ENCODE data around the gene SSR1.

GRCh38 chr6:7328243-7328642 lies 15.2 kb upstream of the SSR1 start:
- TF ChIP-seq, protein P1, sequence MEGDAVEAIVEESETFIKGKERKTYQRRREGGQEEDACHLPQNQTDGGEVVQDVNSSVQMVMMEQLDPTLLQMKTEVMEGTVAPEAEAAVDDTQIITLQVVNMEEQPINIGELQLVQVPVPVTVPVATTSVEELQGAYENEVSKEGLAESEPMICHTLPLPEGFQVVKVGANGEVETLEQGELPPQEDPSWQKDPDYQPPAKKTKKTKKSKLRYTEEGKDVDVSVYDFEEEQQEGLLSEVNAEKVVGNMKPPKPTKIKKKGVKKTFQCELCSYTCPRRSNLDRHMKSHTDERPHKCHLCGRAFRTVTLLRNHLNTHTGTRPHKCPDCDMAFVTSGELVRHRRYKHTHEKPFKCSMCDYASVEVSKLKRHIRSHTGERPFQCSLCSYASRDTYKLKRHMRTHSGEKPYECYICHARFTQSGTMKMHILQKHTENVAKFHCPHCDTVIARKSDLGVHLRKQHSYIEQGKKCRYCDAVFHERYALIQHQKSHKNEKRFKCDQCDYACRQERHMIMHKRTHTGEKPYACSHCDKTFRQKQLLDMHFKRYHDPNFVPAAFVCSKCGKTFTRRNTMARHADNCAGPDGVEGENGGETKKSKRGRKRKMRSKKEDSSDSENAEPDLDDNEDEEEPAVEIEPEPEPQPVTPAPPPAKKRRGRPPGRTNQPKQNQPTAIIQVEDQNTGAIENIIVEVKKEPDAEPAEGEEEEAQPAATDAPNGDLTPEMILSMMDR (IDR thresholded peaks at IDR 0.05): no peak
- TF ChIP-seq ZFX (IDR thresholded peaks at IDR 0.05; ENCODE audit: borderline replicate concordance): no peak

Data from 22Rv1 (cell line).